Measurements from ENCODE around the gene SBNO1. TPM values are rescaled to one million over a fixed set of nuclear protein-coding genes. Genes with fewer than 3 reads are reported as not detected.
A peak's percentile ranks its signal among the peaks of the same experiment; 100 is the strongest.

Gene SBNO1
- total RNA-seq, 1 donor: 41.0 TPM

GRCh38 chr12:123269896-123270213, 94.8 kb downstream of the SBNO1 start:
- TF ChIP-seq, protein P1, sequence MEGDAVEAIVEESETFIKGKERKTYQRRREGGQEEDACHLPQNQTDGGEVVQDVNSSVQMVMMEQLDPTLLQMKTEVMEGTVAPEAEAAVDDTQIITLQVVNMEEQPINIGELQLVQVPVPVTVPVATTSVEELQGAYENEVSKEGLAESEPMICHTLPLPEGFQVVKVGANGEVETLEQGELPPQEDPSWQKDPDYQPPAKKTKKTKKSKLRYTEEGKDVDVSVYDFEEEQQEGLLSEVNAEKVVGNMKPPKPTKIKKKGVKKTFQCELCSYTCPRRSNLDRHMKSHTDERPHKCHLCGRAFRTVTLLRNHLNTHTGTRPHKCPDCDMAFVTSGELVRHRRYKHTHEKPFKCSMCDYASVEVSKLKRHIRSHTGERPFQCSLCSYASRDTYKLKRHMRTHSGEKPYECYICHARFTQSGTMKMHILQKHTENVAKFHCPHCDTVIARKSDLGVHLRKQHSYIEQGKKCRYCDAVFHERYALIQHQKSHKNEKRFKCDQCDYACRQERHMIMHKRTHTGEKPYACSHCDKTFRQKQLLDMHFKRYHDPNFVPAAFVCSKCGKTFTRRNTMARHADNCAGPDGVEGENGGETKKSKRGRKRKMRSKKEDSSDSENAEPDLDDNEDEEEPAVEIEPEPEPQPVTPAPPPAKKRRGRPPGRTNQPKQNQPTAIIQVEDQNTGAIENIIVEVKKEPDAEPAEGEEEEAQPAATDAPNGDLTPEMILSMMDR (IDR thresholded peaks at IDR 0.05; ENCODE audit: insufficient read depth, low read depth, low read length): no peak
- DNase-seq (ENCODE audit: low read depth): no peak
- peak overlapping the region; percentile 84 for H3K4me3 ChIP-seq (ENCODE audit: low read depth, low read length)

- peak; percentile 55 for DNase-seq (ENCODE audit: low read depth)
- TF ChIP-seq, protein P1 (IDR thresholded peaks at IDR 0.05; ENCODE audit: insufficient read depth, low read depth, low read length): no peak
- H3K4me3 ChIP-seq (ENCODE audit: low read depth, low read length): peak overlapping the region; percentile 84
Measured at GRCh38 chr12:123269395-123269892, 95.2 kb downstream of the SBNO1 start.

DNA sequence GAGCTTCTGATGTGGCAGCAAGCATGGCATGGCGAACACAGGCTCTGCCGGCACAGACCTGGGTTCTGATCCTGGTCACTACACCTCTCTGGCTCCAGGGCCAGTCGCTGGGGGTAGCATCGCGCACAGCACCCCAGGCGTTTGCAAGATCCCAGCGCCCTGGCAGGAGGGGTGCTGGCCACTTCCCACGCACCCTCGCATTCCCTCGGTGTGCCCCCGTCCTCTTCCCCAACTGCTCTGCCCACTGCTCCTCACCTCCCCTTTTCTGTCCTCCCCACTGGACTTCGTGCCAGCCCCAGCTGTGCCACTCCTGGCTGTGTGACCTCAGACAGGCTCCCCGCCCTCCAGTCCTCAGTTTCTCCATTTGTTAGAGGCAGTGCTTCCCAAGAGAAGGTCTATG, 95.8 kb downstream of the SBNO1 start:
- DNase-seq (ENCODE audit: low read depth): no peak
- H3K4me3 ChIP-seq (ENCODE audit: low read depth, low read length): peak overlapping the region; percentile 84
- TF ChIP-seq, protein P1 (IDR thresholded peaks at IDR 0.05; ENCODE audit: insufficient read depth, low read depth, low read length): no peak

GRCh38 chr12:123267991-123268843, 96.4 kb downstream of the SBNO1 start:
- H3K4me3 ChIP-seq (ENCODE audit: low read depth, low read length): no peak overlapping the region
- no peak for DNase-seq (ENCODE audit: low read depth)
- TF ChIP-seq, protein P1 (IDR thresholded peaks at IDR 0.05; ENCODE audit: insufficient read depth, low read depth, low read length): no peak

- TF ChIP-seq, protein P1 (IDR thresholded peaks at IDR 0.05; ENCODE audit: insufficient read depth, low read depth, low read length): no peak
- DNase-seq (ENCODE audit: low read depth): no peak
- no peak overlapping the region for H3K4me3 ChIP-seq (ENCODE audit: low read depth, low read length)
Measured at GRCh38 chr12:123267335-123267920, 97.2 kb downstream of the SBNO1 start.

- TF ChIP-seq, protein P1 (IDR thresholded peaks at IDR 0.05; ENCODE audit: insufficient read depth, low read depth, low read length): no peak
- H3K4me3 ChIP-seq (ENCODE audit: low read depth, low read length): no peak overlapping the region
- DNase-seq (ENCODE audit: low read depth): no peak
Measured at GRCh38 chr12:123266679-123267277, 97.9 kb downstream of the SBNO1 start.
